ENCODE measurements around the gene AOC3. TPM values are rescaled to one million over a fixed set of nuclear protein-coding genes. Genes with fewer than 3 reads are reported as not detected.

The AOC3 gene
- total and polyA plus RNA-seq, 2 of the 8 experiments (the other 6 are each of a cell fraction or from before 2014, with no cell fraction given) = 2.5 to 2.7 TPM

GRCh38 chr17:42883802-42884558 is 33.0 kb downstream of the AOC3 start (continued):
- no peak for TF ChIP-seq CHD7 (IDR thresholded peaks at IDR 0.05; ENCODE audit: insufficient replicate concordance, low read length)
- TF ChIP-seq SUZ12 (IDR thresholded peaks at IDR 0.05; ENCODE audit: low read length) = no peak
- no peak for TF ChIP-seq SP1 (IDR thresholded peaks at IDR 0.05; ENCODE audit: low read depth, low read length)
- TF ChIP-seq SAP30 (IDR thresholded peaks at IDR 0.05; ENCODE audit: insufficient read depth, insufficient replicate concordance, low read length) = no peak
- no peak for TF ChIP-seq BRCA1 (IDR thresholded peaks at IDR 0.05; ENCODE audit: low read depth, low read length)
- TF ChIP-seq FOSL1 (IDR thresholded peaks at IDR 0.05; ENCODE audit: insufficient read depth, low read depth, low read length) = no peak
- no peak for TF ChIP-seq KDM1A (IDR thresholded peaks at IDR 0.05; ENCODE audit: borderline replicate concordance, low read length)
- no peak for TF ChIP-seq BACH1 (IDR thresholded peaks at IDR 0.05; ENCODE audit: low read length)
- no peak for TF ChIP-seq POLR2AphosphoS5 (IDR thresholded peaks at IDR 0.05; ENCODE audit: low read depth, low read length)
- no peak for TF ChIP-seq CHD1 (IDR thresholded peaks at IDR 0.05; ENCODE audit: low read depth, low read length)
- no peak for TF ChIP-seq CREB1 (IDR thresholded peaks at IDR 0.05)
- no peak for TF ChIP-seq SRF (IDR thresholded peaks at IDR 0.05; ENCODE audit: low read depth, low read length)

Measured in H1 (cell line).